Upper lobe of left lung (tissue), 6 donors: Measurements from ENCODE around the gene TSPYL1. TPM values are rescaled to one million over a fixed set of nuclear protein-coding genes. Genes with fewer than 3 reads are reported as not detected.
"Not testable (repeated sequence)": the region's sequence is repeated elsewhere in the genome, so short reads cannot be mapped to it uniquely, and the experiment has no call there.

Experiments used
- ATAC-seq, 2 donors: fragments of 200-7000 bp; cut with Tn5 transposase; one replicate each; pipeline ENCODE4 v1.9.1; 2022; ENCODE audit warnings: mild to moderate bottlenecking in 2 of 2, moderate library complexity in 2 of 2; ENCODE audit not compliant: low FRiP score in 2 of 2
- DNase-seq, 2 donors: peaks; one replicate each; pipeline ENCODE4 v3.0.0-alpha.2; 2019 to 2020
- H3K27ac ChIP-seq, 4 donors: fragments of 200-600 bp; sonication (generic); one replicate each; pipeline ENCODE4 v1.5.1; 2016 to 2019
- H3K27me3 ChIP-seq, 4 donors: fragments of 200-600 bp; sonication (generic); one replicate each; pipeline ENCODE4 v1.5.1; 2017 to 2019
- H3K36me3 ChIP-seq, 4 donors: fragments of 200-600 bp; sonication (generic); one replicate each; pipeline ENCODE4 v1.5.1; 2016 to 2019
- H3K4me1 ChIP-seq, 4 donors: fragments of 200-600 bp; sonication (generic); one replicate each; pipeline ENCODE4 v1.5.1; 2018 to 2019
- H3K4me3 ChIP-seq, 4 donors: fragments of 200-600 bp; sonication (generic); one replicate each; pipeline ENCODE4 v1.5.1; 2017 to 2019; ENCODE audit warnings: mild to moderate bottlenecking in 2 of 4, moderate library complexity in 1 of 4
- H3K9me3 ChIP-seq, 4 donors: fragments of 200-600 bp; sonication (generic); one replicate each; pipeline ENCODE4 v1.5.1; 2018 to 2019
- EP300 ChIP-seq, 4 donors: sonication (generic); formaldehyde crosslinking; IDR thresholded peaks; one replicate each; pipeline ENCODE4 v1.5.1; 2017; ENCODE audit warnings: antibody characterized with exemption in 4 of 4, control low read depth in 2 of 4
- POLR2A ChIP-seq, 4 donors: fragments of 450-650 bp; IDR thresholded peaks; one replicate each; pipeline ENCODE4 v1.5.1; 2016 to 2017; ENCODE audit warnings: antibody characterized with exemption in 4 of 4, mild to moderate bottlenecking in 2 of 4
- POLR2AphosphoS5 ChIP-seq, 2 donors: sonication (generic); formaldehyde crosslinking; IDR thresholded peaks; one replicate each; pipeline ENCODE4 v1.5.1; 2017; ENCODE audit warnings: antibody characterized with exemption in 2 of 2
- WGBS, 2 donors: methylation state at CpG; one replicate each; pipeline ENCODE4 v1.1.5; 2017 to 2018; 5-methylcytosine and 5-hydroxymethylcytosine counted together
- total RNA-seq, 6 donors: library from RNA; depleted of rRNA in 4 of 6; stranded (reverse); fragments of >200 nt in 4 of 6; gene quantifications; one replicate each; pipeline versions ENCODE4 v1.1.0 to v1.2.1, GENCODE V29; 2016 to 2021
- TF ChIP-seq, protein P1 (sequence below), 6 experiments: fragments of 450-650 bp in 4 of 6; fragments of 200-600 bp in 2 of 6; sonication (generic) in 2 of 6; IDR thresholded peaks; one replicate each; pipeline ENCODE4 v1.5.1; 2016 to 2019; ENCODE audit warnings: antibody characterized with exemption in 6 of 6
- donor health status: DM: no; HTN: no; CAD: no; lungs with moderate emphysema.
- donor health status: DM: no; HTN: yes; CAD: no; lungs with severe emphysema.

Gene TSPYL1
- total RNA-seq, 6 donors from 2014 or later, result 33.5 to 83.6 (median 64.9) TPM

- ATAC-seq (no peak), DNase-seq (no peak)
- 73 to 76% methylated on average over 4 of the region's 4 CpGs for WGBS, 2 donors
- Histone ChIP-seq H3K4me3 (no peak overlapping the region), H3K27ac (peak overlapping the region in 1 of 4 donors; percentile 13), H3K9me3 (no peaks in the 10 kb centered on the region), H3K36me3 (no peaks in the 10 kb centered on the region), H3K27me3 (no peaks in the 10 kb centered on the region), H3K4me1 (peaks cover 0 to 14% (median 4%) of the 10 kb centered on the region in 4 donors)
- TF ChIP-seq POLR2A (IDR thresholded peaks at IDR 0.05), result no peak
- TF ChIP-seq, protein P1, sequence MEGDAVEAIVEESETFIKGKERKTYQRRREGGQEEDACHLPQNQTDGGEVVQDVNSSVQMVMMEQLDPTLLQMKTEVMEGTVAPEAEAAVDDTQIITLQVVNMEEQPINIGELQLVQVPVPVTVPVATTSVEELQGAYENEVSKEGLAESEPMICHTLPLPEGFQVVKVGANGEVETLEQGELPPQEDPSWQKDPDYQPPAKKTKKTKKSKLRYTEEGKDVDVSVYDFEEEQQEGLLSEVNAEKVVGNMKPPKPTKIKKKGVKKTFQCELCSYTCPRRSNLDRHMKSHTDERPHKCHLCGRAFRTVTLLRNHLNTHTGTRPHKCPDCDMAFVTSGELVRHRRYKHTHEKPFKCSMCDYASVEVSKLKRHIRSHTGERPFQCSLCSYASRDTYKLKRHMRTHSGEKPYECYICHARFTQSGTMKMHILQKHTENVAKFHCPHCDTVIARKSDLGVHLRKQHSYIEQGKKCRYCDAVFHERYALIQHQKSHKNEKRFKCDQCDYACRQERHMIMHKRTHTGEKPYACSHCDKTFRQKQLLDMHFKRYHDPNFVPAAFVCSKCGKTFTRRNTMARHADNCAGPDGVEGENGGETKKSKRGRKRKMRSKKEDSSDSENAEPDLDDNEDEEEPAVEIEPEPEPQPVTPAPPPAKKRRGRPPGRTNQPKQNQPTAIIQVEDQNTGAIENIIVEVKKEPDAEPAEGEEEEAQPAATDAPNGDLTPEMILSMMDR (IDR thresholded peaks at IDR 0.05), result no peak
- no peak for TF ChIP-seq EP300 (IDR thresholded peaks at IDR 0.05)
- TF ChIP-seq POLR2AphosphoS5 (IDR thresholded peaks at IDR 0.05), result no peak
These were observed 47.3 kb upstream of the TSPYL1 start for GRCh38 chr6:116326996-116327395.

- ATAC-seq, result peak in 1 of 2 donors; percentile 70
- Histone ChIP-seq H3K4me3 (no peak overlapping the region), H3K9me3 (no peaks in the 10 kb centered on the region), H3K27me3 (no peaks in the 10 kb centered on the region), H3K27ac (peak overlapping the region in 1 of 4 donors; percentile 10), H3K36me3 (no peaks in the 10 kb centered on the region), H3K4me1 (peaks cover 0 to 14% (median 4%) of the 10 kb centered on the region in 4 donors)
- TF ChIP-seq POLR2AphosphoS5 (IDR thresholded peaks at IDR 0.05) (no peak), POLR2A (IDR thresholded peaks at IDR 0.05) (no peak), EP300 (IDR thresholded peaks at IDR 0.05) (no peak)
- TF ChIP-seq, protein P1 (IDR thresholded peaks at IDR 0.05), result no peak
- no peak for DNase-seq
- 75 to 88% methylated on average over 7 of the region's 7 CpGs for WGBS, 2 donors
These were observed 46.5 kb upstream of the TSPYL1 start for GRCh38 chr6:116326181-116326671.

- WGBS, 2 donors, result 93 to 94% methylated on average over 11 of the region's 11 CpGs
- Histone ChIP-seq H3K4me1 (peaks cover 0 to 14% (median 4%) of the 10 kb centered on the region in 4 donors), H3K27ac (peak overlapping the region in 1 of 4 donors; percentile 10)
- H3K27me3 ChIP-seq, DNase-seq, H3K4me3 ChIP-seq, ATAC-seq, H3K9me3 ChIP-seq, H3K36me3 ChIP-seq: not testable (repeated sequence)
These were observed 46.0 kb upstream of the TSPYL1 start for GRCh38 chr6:116325634-116326132.

DNA sequence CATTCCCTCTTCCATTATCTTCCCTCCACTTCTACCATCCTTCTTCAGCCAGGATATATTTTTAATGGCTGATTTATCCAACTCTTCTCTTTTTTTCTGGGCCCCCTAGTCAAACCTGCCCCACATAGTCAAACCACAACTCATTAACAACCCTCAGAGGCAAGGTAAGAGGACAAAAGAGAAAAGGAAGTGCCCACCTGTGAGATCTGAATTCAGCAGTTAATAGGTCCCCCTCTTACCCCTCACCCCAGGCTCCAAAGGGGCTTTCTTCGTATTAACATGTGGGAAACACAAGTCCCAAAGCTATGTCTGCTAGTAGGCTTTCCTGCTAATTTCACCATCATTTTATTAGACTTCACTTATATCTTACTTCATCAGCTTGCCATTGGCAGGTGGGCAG lies 44.1 kb upstream of the TSPYL1 start:
- no peaks in the 10 kb centered on the region for H3K36me3 ChIP-seq
- H3K4me1 ChIP-seq, result peaks cover 0 to 11% (median 4%) of the 10 kb centered on the region in 4 donors
- ATAC-seq (no peak), DNase-seq (no peak)
- H3K4me3 ChIP-seq, result no peak overlapping the region
- H3K9me3 ChIP-seq, result no peaks in the 10 kb centered on the region
- 85 to 93% methylated on average over 1 of the region's 1 CpG for WGBS, 2 donors
- no peak overlapping the region for H3K27ac ChIP-seq
- no peaks in the 10 kb centered on the region for H3K27me3 ChIP-seq
- TF ChIP-seq POLR2AphosphoS5 (IDR thresholded peaks at IDR 0.05), result no peak
- TF ChIP-seq, protein P1 (IDR thresholded peaks at IDR 0.05), result no peak
- no peak for TF ChIP-seq EP300 (IDR thresholded peaks at IDR 0.05)
- TF ChIP-seq POLR2A (IDR thresholded peaks at IDR 0.05), result no peak

- 91 to 95% methylated on average over 13 of the region's 13 CpGs for WGBS, 2 donors
- H3K4me3 ChIP-seq, H3K27ac ChIP-seq, H3K36me3 ChIP-seq, ATAC-seq, H3K4me1 ChIP-seq, DNase-seq, H3K9me3 ChIP-seq, H3K27me3 ChIP-seq: not testable (repeated sequence)
These were observed 42.2 kb upstream of the TSPYL1 start for GRCh38 chr6:116321933-116322332.
